ENCODE measurements around the gene CD72. TPM values are rescaled to one million over a fixed set of nuclear protein-coding genes. Genes with fewer than 3 reads are reported as not detected.

CD72 gene, protein sequence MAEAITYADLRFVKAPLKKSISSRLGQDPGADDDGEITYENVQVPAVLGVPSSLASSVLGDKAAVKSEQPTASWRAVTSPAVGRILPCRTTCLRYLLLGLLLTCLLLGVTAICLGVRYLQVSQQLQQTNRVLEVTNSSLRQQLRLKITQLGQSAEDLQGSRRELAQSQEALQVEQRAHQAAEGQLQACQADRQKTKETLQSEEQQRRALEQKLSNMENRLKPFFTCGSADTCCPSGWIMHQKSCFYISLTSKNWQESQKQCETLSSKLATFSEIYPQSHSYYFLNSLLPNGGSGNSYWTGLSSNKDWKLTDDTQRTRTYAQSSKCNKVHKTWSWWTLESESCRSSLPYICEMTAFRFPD
- not detected in 2 replicates for total RNA-seq (2014; rRNA removed; shearing (Covaris generic))
- not detected in 2 replicates for polyA plus RNA-seq (2014; cell fraction: nucleus; rRNA removed)

DNA sequence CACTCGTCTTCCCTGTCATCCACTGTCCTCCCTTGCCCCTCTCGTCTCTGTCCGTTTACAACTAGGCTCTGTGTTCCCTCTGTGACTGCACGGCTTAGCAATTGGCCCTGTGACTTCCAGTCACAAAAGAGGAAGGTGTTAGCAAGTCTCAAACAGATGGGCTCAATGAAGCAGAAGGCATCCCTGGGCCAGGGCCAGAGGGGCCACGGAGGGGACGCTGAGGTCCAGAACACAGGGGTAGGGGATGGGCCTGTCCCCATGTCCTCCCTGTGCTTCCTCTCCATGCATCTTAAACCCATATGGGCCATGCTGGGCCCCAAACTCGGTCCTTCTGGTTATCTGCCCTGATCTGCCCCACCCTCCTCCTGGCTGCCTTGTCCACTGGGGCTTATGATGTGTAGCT is at the start of gene CD72:
Gene CD72 (minus strand): TSS at position 89 of the 403 bp plus-strand sequence. CDS start 110 bp downstream, outside the sequence.
- no peak for DNase-seq (ENCODE audit: extremely low read depth, low read depth)

DNA sequence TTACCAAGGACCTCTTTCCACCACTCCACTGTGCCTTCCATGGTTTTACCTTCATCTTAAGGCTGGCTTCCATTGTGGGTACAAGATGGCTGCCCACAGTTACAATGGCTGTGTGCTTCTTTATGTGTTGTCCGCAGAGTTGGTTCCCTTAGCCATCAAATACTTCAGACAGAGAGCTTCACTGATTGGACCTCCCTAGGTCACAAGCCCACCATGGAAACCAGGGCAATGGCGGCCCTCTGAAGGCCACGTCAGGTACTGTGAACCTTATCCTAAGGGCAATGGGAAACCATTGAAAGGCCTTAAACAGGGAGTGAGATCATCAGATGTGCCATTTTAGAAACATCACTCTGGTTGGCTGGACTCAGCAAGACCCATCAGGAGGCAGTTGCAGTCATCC is 49.7 kb upstream of the CD72 start:
- DNase-seq (ENCODE audit: extremely low read depth, low read depth), result no peak

DNA sequence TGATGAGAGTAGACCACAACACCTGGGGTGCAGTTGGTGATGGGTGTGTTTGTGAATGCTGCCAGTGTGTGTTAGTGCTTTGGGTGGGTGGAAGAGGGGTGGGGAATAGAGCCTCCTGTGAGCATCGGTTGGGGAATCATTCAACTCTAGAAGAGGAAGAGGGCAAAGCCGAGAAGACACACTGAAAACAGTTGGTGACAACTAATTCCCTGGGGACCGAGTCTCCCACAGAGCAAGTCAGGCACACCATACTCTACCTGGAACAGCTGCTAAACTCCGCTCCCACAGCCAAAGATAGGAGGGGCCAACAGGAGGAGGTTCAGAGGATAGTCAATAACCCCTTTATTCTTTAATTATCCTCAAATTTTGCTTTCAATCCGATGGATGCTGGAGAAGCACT is 48.3 kb upstream of the CD72 start:
- DNase-seq (ENCODE audit: extremely low read depth, low read depth), result no peak

DNA sequence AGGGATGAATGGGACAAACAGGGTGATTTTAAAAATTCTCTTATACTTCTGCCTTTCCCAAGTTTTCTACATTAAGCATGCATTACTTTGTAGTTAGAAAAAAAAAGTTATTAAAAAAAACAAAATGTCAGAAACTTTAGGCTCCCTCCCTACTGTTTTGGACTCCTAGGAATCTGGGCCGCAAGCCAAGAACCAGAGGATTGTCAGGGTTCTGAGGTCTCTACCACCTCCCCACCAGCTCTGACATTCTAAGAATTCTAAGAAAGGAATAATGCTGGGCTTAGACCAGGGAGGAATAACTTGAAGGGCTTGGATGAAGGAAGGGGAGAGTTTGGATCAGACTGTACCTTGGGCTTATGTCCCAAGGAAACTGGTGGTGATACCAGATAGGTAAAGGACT is 47.8 kb upstream of the CD72 start:
- DNase-seq (ENCODE audit: extremely low read depth, low read depth), result no peak

DNA sequence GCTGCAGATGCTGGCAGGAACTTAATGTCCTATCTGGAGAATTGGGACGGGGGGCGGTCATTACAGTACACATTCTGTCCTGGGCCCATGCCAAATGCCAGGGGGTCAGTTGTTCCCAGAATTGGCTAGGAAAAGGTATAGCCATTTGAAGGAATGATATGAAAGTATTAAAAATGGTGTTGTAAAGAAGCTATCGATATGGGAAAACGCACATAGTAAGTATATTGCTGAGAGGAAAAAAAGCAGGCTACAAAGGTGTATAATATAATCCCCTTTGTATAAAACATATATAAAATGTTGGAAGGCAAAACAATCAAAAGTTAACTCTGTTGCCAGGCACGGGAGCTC is 47.2 kb upstream of the CD72 start:
- DNase-seq (ENCODE audit: extremely low read depth, low read depth), result no peak

DNA sequence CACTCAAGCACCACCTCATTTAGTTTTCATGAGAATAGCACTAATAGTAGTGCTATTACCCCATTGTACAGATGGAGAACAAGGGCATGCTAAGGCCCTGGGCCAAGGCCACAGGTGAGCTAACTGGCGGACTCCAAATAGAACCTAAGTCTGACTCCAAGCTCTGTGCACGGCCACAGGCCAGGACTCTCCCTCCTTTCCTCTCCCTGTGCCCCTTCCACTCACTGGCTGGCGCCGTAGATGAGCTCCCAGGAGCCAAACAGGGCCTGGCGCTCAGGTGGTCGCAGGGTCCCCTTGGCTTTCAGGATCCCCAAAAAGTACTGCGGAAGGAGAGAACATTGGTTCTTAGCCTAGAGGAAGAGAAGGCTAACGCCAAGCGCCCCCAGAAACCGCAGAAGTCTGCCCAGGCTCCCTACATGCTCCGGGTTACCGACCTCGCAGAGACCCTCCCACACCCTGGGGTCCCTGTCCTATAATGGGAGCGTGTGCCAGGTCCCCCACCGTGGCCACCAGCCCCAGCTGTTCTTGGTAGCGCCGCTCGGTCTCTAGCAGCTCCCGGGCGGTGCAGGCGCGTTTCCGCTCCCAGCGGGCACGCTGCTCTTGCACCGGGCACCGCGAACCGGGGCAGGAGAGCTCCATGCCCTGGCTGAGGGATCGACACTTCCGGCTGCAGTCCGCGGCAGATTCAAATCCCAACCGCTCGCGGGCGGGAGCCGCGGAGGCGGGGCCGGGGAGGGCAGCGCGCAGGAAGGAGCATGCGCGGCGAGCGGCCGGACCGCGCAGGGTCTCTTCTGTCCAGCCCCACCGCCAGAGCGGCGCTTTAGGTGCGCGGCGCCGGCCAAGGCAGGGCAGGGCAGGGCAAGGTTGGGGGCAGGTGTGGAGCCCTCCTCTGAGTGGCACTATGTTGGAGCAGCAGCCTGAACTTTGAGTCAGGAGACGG is 46.6 kb upstream of the CD72 start, which contains the start of gene ARHGEF39:
Gene ARHGEF39 (minus strand): TSS at position 665 of the 940 bp plus-strand sequence. CDS start 26 bp downstream, at position 639.
- peak; percentile 76 for DNase-seq (ENCODE audit: extremely low read depth, low read depth)

DNA sequence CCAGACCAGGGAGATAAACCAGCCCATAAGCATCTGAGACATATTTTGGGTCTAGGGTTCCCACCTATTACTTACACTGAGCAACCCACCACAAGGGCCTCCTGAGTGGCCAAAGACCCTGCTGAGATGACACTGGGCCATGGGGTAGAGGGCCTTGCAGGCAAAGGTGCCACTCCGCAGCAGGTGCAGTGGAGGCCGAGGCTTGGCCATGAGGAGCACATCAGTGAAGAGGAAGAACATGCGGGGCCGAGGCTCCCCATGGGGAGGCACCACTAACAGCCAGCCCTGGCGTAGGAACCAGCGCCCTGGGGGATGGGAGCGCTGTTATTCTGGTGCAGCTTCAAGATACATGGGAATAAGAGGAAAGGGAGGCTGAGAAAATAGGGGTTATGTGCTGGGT is 44.2 kb upstream of the CD72 start:
- DNase-seq (ENCODE audit: extremely low read depth, low read depth), result no peak

DNA sequence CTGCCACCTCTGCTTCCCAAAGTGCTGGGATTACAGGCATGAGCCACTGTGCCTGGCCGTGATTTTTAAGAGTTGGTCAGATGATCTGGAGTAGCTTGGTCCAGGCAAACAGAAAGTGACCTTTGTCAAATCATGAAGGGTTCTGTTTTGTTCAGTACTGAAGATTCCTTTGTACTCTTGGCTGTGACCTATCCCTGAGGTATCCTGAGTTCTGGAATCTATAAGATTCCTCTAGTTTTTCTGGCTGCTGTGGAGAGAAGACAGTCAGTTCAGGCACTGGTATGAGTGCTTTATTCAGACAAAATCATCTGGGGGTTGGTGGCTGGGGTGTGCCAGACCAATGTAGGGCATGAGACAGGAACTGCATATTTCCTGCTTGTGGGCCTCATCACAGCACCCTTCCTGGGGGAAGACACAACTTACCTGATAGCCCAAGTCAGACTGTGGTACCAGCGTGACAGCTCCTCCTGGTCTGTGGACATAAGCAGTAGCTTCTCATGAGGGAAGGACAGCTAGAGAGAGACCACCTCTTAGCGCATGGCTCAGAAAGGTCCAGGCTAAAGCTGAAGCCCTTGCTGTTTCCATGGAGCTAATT is 43.6 kb upstream of the CD72 start:
- no peak for DNase-seq (ENCODE audit: extremely low read depth, low read depth)

DNA sequence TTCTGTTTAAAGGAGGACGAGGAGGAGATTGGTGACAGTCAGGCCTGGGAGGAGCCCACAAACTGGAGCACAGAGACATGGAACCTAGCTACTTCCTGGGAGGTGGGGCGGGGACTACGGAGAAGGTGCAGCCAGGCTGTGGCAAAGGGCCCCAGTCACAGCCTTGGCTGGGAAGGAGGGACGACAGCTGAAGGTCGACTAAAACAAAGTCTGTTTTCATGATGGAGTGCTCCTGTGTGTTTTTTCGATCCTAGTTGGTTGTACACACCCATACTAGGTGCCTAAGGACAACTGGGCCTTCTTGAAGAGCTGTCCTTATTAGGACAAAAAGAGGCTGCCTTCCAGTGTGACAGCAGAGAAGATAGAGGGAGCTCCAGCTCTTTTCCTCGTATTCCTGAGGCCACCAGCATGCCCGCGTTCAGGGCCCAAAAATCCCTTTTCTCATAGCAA is 42.8 kb upstream of the CD72 start:
- no peak for DNase-seq (ENCODE audit: extremely low read depth, low read depth)

DNA sequence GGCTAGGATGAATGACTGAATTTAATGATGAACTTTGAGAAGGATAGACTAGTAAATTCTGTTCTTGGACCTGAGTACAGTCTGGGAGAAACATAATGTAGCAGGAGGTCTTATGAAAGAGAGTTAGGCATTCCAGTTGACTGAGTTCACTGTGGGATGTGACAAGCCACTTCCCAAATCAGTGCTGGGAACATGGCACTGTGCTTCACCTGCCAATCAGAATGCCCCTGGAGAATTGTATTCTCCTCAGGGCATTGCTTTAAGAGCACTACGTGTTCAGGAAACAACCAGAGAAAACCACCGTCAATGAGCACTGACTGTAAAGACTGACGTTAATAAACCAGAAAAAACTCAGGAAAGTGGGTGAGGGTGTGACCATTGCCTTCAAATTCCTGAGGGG is 41.1 kb upstream of the CD72 start:
- no peak for DNase-seq (ENCODE audit: extremely low read depth, low read depth)

DNA sequence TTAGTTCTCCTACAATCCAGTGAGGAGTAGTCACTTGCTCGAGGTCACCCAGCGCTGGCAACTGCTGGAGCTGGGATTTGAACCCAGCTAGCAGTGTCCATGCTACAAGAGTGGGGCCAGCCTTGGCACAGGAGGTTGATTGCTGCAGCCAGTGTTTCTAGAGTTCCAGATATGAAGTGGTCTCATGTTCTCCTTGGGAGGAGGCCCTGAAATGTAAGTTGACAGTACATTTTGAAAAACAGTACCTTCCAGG is 40.7 kb upstream of the CD72 start:
- no peak for DNase-seq (ENCODE audit: extremely low read depth, low read depth)

DNA sequence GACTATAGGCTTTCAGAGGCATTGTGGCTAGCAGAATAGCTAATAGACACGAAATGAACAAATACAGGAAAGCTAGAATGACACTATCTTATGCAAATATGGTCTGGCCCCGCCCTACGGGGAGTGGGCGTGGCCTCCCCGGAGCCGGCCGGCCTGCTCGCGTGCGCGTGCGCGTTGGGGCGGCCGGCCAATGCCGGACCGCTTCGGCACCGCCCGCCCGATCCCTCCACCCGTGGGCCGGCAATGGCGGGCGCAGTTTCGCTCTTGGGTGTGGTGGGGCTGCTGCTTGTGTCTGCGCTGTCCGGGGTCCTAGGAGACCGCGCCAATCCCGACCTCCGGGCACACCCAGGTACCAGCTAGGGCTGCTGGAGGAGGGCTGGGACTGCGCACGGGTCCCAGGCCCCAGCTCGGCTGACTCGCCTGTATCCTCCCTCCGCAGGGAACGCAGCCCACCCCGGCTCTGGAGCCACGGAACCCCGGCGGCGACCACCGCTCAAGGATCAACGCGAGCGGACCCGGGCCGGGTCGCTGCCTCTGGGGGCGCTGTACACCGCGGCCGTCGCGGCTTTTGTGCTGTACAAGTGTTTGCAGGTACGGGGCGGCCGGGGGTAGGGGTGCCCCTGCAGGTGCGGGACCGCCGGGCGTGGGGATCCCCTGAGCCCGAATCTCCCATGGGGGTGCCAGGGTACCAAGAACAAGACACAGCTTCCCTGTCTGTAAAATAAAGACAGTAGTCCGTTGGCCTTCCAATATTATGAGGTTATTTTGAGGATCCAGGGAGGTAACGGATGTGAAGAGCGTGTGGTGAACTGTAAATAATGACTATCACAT is 40.1 kb upstream of the CD72 start, which contains the start of gene CCDC107:
Gene CCDC107 (plus strand): TSS at position 156 of the 831 bp plus-strand sequence. CDS start 88 bp downstream, at position 244.
- DNase-seq (ENCODE audit: extremely low read depth, low read depth), result peak; percentile 72

DNA sequence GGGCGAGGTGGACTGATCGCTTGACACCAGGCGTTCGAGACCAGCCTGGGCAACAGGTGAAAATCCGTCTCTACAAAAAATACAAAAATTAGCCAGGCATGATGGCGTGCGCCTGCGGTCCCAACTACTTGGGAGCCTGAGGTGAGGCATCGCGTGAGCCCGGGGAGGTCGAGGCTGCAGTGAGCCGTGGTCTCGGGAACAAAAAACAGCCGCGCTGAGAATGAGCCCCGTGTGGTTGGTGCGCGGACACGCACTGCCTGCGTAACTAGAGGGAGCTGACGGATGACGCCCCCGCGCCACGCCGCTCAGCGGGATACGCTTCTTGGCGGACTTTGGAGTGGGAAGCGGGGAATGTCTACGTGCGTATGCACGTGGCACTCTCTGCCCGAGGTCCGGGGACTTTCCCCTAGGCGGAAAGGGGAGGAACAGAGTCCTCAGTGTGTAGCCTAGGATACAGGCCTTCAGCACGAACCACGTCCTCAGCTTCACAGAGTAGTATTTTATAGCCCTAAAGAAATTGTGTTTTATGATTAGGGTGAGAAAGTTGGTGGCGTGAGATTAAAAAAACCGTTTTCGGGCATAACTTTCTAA is 39.4 kb upstream of the CD72 start, which contains the start of gene RMRP:
Gene RMRP (minus strand): TSS at position 474 of the 591 bp plus-strand sequence.
- peak; percentile 97 for DNase-seq (ENCODE audit: extremely low read depth, low read depth)

DNA sequence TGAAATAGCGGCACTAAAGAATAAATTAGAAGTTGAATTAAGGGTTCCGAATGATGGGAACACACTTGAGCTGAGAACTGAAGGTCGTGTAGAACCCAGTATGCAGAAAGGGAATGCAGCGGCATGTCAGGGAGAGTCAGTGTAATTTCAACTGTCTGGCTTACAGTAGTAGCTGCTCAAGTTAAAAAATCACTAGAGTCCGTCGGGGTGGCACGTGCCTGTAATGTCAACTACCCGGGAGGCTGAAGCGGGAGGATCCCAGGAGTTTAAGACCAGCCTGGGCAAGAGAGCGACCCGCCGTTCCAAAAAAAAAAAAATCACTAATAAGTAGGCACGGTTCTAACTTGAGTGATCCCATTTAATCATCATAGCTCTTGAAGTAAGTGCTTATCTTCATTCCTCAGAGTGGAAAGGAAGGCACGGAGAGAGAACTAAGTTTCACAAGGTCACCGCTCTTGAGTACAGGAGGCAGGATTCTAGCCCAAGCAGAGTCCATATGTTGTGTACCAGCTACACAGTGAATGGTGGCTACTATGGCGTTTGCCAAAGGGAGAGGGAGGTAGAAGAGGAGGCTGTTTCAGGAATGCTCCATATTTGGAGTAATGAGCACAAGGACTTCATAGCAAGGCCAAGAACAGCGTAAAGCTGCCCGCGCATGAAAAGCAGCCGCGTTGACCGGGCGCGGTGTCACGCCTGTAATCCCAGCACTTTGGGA is 38.8 kb upstream of the CD72 start:
- DNase-seq (ENCODE audit: extremely low read depth, low read depth), result no peak

DNA sequence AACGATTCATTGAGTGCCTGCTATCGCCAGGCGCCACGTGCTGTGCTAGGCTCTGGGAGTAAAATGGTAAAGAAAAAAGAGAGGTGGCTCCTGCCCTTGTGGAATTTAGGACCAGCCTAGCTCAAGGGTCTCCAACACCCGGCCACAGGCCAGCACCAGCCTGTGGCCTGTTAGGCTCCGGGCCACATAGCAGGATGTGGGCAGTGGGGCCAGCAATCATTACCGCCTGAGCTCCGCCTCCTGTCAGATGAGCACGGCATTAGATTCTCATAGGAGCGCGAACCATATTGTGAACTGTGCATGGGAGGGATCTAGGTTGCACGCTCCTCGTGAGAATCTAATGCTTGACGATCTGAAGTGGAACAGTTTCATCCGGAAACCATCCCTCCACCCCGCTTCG is 38.1 kb upstream of the CD72 start:
- no peak for DNase-seq (ENCODE audit: extremely low read depth, low read depth)

DNA sequence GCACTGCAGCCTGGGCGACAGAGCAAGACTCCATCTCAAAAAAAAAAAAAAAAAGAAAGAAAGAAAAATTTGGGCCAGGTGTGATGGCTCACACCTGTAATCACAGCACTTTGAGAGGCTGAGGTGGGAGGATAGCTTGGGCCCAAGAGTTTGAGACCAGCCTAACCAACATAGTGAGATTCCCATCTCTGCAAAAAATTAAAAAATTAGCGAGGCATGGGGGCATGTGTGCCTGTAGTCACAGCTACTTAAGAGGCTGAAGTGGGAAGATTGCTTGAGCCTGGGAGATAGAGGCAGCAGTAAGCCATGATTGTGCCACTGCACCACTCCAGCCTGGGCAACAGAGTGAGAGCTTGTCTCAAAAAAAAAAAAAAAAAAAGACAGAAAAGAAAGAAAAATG is 35.4 kb upstream of the CD72 start:
- DNase-seq (ENCODE audit: extremely low read depth, low read depth), result no peak

DNA sequence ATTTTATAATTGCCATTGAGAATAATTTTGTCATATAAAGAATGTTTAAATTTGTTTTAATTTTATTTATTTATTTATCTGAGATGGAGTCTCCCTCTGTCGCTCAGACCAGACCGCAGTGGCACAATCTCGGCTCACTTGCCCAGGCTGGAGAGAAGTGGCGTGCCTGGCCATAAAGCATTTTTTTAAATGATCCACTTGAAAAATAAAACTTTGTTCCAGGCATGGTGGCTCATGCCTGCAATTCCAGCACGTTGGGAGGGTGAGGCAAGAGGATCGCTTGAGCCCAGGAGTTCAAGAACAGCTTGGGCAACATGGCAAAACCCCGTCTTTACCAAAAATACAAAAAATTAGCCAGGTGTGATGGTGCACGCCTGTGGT is 34.6 kb upstream of the CD72 start:
- DNase-seq (ENCODE audit: extremely low read depth, low read depth), result no peak

DNA sequence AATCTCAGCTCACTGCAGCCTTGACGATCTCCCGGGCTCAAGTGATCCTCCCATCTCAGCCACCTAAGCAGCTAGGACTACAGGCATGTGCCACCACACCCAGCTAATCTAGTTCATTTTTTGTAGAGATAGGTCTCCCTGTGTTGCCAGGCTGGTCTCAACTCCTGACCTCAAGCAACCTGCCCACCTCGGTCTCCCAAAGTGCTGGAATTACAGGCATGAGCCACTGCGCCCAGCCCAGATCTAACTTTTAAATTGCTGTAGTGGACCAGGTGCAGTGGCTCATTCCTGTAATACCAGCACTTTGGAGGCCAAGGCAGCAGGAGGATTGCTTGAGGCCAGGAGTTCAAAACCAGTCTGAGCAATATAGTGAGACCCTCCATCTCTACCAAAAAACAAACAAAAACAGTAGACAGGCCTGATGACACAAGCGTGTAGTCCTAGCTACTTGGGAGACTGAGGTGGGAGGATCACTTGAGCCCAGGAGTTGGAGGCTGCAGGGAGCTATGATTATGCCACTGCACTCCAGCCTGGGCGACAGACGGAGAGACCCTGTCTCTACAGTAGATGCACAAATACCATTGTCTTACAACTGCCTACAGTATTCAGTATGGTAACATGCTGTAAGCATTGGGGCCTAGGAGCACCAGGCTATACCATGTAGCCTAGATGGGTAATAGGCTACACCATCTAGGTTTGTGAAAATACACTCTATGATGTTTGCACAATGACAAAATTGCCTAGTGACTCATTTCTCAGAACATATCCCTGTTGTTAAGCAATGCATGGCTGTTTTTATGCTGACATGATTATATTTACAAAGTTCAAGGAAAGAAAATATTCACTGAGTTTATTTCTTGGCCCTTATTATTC is 34.0 kb upstream of the CD72 start:
- no peak for DNase-seq (ENCODE audit: extremely low read depth, low read depth)
